Natural killer cell (primary cell): ENCODE measurements around the gene MDGA2. TPM values are rescaled to one million over a fixed set of nuclear protein-coding genes. Genes with fewer than 3 reads are reported as not detected.

ENCODE experiments used
- ATAC-seq, 3 donors: fragments of 150-1000 bp in 2 of 3; fragments of 200-7000 bp in 1 of 3; cut with Tn5 transposase; 1 replicate in 1 of 3; 2 replicates in 2 of 3; pipeline ENCODE4 v1.10.0; 2021; ENCODE audit warnings: mild to moderate bottlenecking in 2 of 3, moderate library complexity in 2 of 3
- DNase-seq, 2 donors: peaks; one replicate each; pipeline versions ENCODE4 v3.0.0 to v3.0.0-alpha.2; 2013 to 2021; ENCODE audit warnings: mixed read lengths in 1 of 2
- H3K27ac ChIP-seq: one replicate; pipeline ENCODE4 v1.5.1; 2013; ENCODE audit warnings: mild to moderate bottlenecking, low read length
- H3K27me3 ChIP-seq: one replicate; pipeline ENCODE4 v1.6.1; 2013; ENCODE audit warnings: low read length; ENCODE audit not compliant: control insufficient read depth, insufficient read depth
- H3K36me3 ChIP-seq: one replicate; pipeline ENCODE4 v1.6.1; 2013; ENCODE audit warnings: low read length; ENCODE audit not compliant: control insufficient read depth, insufficient read depth
- H3K4me1 ChIP-seq: one replicate; pipeline ENCODE4 v1.6.1; 2013; ENCODE audit warnings: low read length; ENCODE audit not compliant: control insufficient read depth, insufficient read depth
- H3K4me3 ChIP-seq: one replicate; pipeline ENCODE4 v1.5.1; 2013; ENCODE audit warnings: low read length
- H3K9me3 ChIP-seq: one replicate; pipeline ENCODE4 v1.6.1; 2013; ENCODE audit warnings: low read length; ENCODE audit not compliant: control insufficient read depth, insufficient read depth
- H3K27ac Mint-ChIP-seq, 2 donors: one replicate each; pipeline ENCODE4 v1.8.0; 2022; ENCODE audit warnings: mild to moderate bottlenecking in 2 of 2, mixed read lengths in 2 of 2, moderate library complexity in 1 of 2
- H3K27me3 Mint-ChIP-seq, 2 donors: one replicate each; pipeline ENCODE4 v1.8.0; 2022; ENCODE audit warnings: low read depth in 2 of 2, mixed read lengths in 2 of 2
- H3K36me3 Mint-ChIP-seq: one replicate; pipeline ENCODE4 v1.8.0; 2022; ENCODE audit warnings: mixed read lengths
- H3K4me1 Mint-ChIP-seq, 2 donors: one replicate each; pipeline ENCODE4 v1.8.0; 2022; ENCODE audit warnings: mixed read lengths in 2 of 2
- H3K4me3 Mint-ChIP-seq: one replicate; pipeline ENCODE4 v1.8.0; 2022; ENCODE audit warnings: mild to moderate bottlenecking, moderate library complexity, mixed read lengths
- H3K9me3 Mint-ChIP-seq, 2 donors: one replicate each; pipeline ENCODE4 v1.8.0; 2022; ENCODE audit warnings: mixed read lengths in 2 of 2
- CTCF ChIP-seq: fragments of 200-600 bp; IDR thresholded peaks from one replicate; pipeline ENCODE4 v1.8.0; 2022; ENCODE audit warnings: antibody characterized with exemption
- WGBS: methylation state at CpG from one replicate; pipeline ENCODE4 v1.1.7; 2013; ENCODE audit warnings: missing lambda C conversion rate; ENCODE audit not compliant: insufficient coverage; 5-methylcytosine and 5-hydroxymethylcytosine counted together
- intact Hi-C: fragments of 100-400 bp; cut with micrococcal nuclease; formaldehyde crosslinking; loops from one replicate; pipeline ENCODE4 v1.14.2; 2022
- total RNA-seq, 4 donors: library from RNA; stranded (reverse); fragments of 120-200 nt in 1 of 4; gene quantifications; one replicate each; pipeline versions ENCODE4 v1.2.3 to v1.2.4, GENCODE V29; 2013 to 2022

MDGA2 gene
- total RNA-seq, 3 donors from 2014 or later (not counting 1 experiment from before 2014, with no cell fraction given), result not detected

GRCh38 chr14:47662466-47662865, 12.9 kb downstream of the MDGA2 start:
- no peak overlapping the region for H3K4me3 ChIP-seq
- no peaks in the 10 kb centered on the region for H3K27me3 Mint-ChIP-seq
- H3K4me1 ChIP-seq, result no peaks in the 10 kb centered on the region
- no peak overlapping the region for H3K4me3 Mint-ChIP-seq
- no peaks in the 10 kb centered on the region for H3K4me1 Mint-ChIP-seq
- no peak overlapping the region for H3K27ac Mint-ChIP-seq
- H3K27me3 ChIP-seq, result no peaks in the 10 kb centered on the region
- H3K36me3 Mint-ChIP-seq, result no peaks in the 10 kb centered on the region
- TF ChIP-seq CTCF, result no peak
- DNase-seq, result no peak
- intact Hi-C loops, result no loop called here
- peaks cover 6 to 8% of the 10 kb centered on the region in 2 donors for H3K9me3 Mint-ChIP-seq
- H3K9me3 ChIP-seq, result no peaks in the 10 kb centered on the region
- H3K27ac ChIP-seq, result no peak overlapping the region
- 40% methylated on average over 1 of the region's 2 CpGs for WGBS
- ATAC-seq, result no peak
- H3K36me3 ChIP-seq, result no peaks in the 10 kb centered on the region

DNA sequence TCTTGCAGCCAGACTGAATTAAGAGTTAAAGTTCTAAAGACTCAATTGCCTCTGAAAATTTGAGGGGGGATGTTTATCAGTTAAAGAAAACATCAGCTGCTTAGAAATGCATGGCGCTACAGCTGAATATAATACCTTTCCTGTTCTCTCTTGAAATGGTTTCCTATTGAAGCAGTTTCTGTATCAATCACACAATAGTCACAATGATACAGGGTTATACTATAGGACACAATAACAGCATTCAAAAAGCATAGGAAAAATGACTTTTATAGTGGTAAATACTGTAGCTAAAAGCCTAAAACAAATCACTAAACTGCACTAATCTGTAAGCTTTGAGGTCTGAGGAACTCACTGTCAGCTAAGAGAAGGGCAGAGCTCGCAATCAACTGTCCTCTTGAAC, 15.2 kb downstream of the MDGA2 start:
- no peak overlapping the region for H3K4me3 ChIP-seq
- no peaks in the 10 kb centered on the region for H3K27me3 ChIP-seq
- H3K27me3 Mint-ChIP-seq, result no peaks in the 10 kb centered on the region
- H3K36me3 ChIP-seq, result no peaks in the 10 kb centered on the region
- no peak for TF ChIP-seq CTCF
- H3K9me3 ChIP-seq, result no peaks in the 10 kb centered on the region
- intact Hi-C loops, result no loop called here
- H3K36me3 Mint-ChIP-seq, result no peaks in the 10 kb centered on the region
- H3K4me1 ChIP-seq, result no peaks in the 10 kb centered on the region
- no peak overlapping the region for H3K27ac ChIP-seq
- H3K9me3 Mint-ChIP-seq, result peaks cover 4 to 6% of the 10 kb centered on the region in 2 donors
- WGBS, result 93% methylated on average over 1 of the region's 2 CpGs
- H3K27ac Mint-ChIP-seq, result no peak overlapping the region
- no peaks in the 10 kb centered on the region for H3K4me1 Mint-ChIP-seq
- ATAC-seq (no peak), DNase-seq (no peak)
- no peak overlapping the region for H3K4me3 Mint-ChIP-seq

DNA sequence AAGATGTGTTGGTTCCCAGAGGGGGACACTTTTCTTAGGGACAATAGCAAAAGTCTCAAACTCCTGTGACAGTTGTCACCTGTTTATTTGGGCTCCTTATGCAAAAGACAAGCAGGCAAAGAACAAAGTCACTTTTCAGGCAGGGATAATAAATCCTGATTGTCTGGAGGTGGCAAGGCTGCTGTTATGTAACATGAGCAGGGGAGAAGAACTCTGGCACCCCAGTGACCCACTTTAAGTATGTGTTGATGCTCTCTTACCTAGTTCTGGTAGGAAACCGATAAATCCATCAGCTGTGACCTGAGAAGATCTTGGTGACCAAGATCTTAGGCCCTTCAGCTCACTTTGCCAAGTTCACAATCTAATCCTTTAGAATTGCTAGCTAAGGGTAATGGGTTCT, 17.4 kb downstream of the MDGA2 start:
- Histone ChIP-seq H3K27me3 (no peaks in the 10 kb centered on the region), H3K4me3 (no peak overlapping the region), H3K9me3 (no peaks in the 10 kb centered on the region), H3K27ac (no peak overlapping the region), H3K4me1 (no peaks in the 10 kb centered on the region), H3K36me3 (no peaks in the 10 kb centered on the region)
- no peaks in the 10 kb centered on the region for H3K27me3 Mint-ChIP-seq
- H3K4me3 Mint-ChIP-seq, result no peak overlapping the region
- DNase-seq (no peak), ATAC-seq (no peak)
- H3K9me3 Mint-ChIP-seq, result peaks cover 0 to 6% of the 10 kb centered on the region in 2 donors
- no peak overlapping the region for H3K27ac Mint-ChIP-seq
- no peaks in the 10 kb centered on the region for H3K4me1 Mint-ChIP-seq
- intact Hi-C loops, result no loop called here
- H3K36me3 Mint-ChIP-seq, result no peaks in the 10 kb centered on the region
- WGBS, result 90% methylated on average over 1 of the region's 1 CpG
- no peak for TF ChIP-seq CTCF

GRCh38 chr14:47657143-47657542, 18.3 kb downstream of the MDGA2 start:
- no peaks in the 10 kb centered on the region for H3K36me3 Mint-ChIP-seq
- no peak for TF ChIP-seq CTCF
- peaks cover 0 to 3% of the 10 kb centered on the region in 2 donors for H3K9me3 Mint-ChIP-seq
- WGBS, result 100% methylated on average over 1 of the region's 3 CpGs
- Histone ChIP-seq H3K27ac (no peak overlapping the region), H3K4me3 (no peak overlapping the region), H3K27me3 (no peaks in the 10 kb centered on the region), H3K36me3 (no peaks in the 10 kb centered on the region), H3K4me1 (no peaks in the 10 kb centered on the region), H3K9me3 (no peaks in the 10 kb centered on the region)
- H3K4me1 Mint-ChIP-seq, result no peaks in the 10 kb centered on the region
- no peak for DNase-seq
- no peak for ATAC-seq
- H3K27ac Mint-ChIP-seq, result no peak overlapping the region
- H3K27me3 Mint-ChIP-seq, result no peaks in the 10 kb centered on the region
- intact Hi-C loops, result no loop called here
- no peak overlapping the region for H3K4me3 Mint-ChIP-seq
